ENCODE data around the gene RANBP9. TPM values are rescaled to one million over a fixed set of nuclear protein-coding genes. Genes with fewer than 3 reads are reported as not detected.

Gene RANBP9
- total RNA-seq, 1 donor from 2014 or later = 55.4 TPM

DNA sequence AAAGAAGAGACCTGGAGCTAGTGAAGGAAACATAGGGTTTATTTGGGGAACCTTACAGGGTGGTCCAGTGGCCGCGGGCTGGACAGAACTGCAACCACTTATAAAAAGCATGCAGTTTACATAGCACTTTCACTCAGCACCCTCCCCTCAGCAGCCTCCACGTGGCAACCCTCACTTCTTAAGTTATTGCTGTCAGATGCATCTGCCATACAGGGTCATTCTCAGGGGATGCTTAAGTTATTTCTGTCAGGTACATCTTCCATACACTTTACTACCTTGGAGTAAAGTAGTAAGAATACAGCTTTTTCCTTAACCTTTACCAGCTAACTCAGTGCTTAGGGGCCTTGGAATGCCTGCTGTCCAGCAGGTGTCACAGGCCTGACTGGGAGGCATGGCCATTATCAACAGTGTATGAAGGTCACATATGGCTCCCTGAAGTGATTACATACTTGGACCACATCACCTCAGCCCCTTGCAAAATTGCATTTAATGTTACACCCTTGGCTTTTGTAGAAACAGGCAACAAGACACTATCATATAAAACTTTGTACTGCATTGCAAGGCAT lies 98.5 kb downstream of the RANBP9 start:
- no peaks in the 10 kb centered on the region for H3K9me3 Mint-ChIP-seq (ENCODE audit: unreplicated experiment)
- H3K4me1 Mint-ChIP-seq (ENCODE audit: unreplicated experiment) = peaks cover 31% of the 10 kb centered on the region
- no peak overlapping the region for H3K4me3 Mint-ChIP-seq (ENCODE audit: unreplicated experiment)
- H3K36me3 Mint-ChIP-seq (ENCODE audit: unreplicated experiment) = peaks cover 12% of the 10 kb centered on the region
- TF ChIP-seq, protein P1, sequence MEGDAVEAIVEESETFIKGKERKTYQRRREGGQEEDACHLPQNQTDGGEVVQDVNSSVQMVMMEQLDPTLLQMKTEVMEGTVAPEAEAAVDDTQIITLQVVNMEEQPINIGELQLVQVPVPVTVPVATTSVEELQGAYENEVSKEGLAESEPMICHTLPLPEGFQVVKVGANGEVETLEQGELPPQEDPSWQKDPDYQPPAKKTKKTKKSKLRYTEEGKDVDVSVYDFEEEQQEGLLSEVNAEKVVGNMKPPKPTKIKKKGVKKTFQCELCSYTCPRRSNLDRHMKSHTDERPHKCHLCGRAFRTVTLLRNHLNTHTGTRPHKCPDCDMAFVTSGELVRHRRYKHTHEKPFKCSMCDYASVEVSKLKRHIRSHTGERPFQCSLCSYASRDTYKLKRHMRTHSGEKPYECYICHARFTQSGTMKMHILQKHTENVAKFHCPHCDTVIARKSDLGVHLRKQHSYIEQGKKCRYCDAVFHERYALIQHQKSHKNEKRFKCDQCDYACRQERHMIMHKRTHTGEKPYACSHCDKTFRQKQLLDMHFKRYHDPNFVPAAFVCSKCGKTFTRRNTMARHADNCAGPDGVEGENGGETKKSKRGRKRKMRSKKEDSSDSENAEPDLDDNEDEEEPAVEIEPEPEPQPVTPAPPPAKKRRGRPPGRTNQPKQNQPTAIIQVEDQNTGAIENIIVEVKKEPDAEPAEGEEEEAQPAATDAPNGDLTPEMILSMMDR (IDR thresholded peaks at IDR 0.05) = no peak
- no peaks in the 10 kb centered on the region for H3K27me3 Mint-ChIP-seq (ENCODE audit: unreplicated experiment)
- no peak overlapping the region for H3K27ac Mint-ChIP-seq (ENCODE audit: unreplicated experiment)
- no peak for DNase-seq (ENCODE audit: extremely low spot score, unreplicated experiment)

DNA sequence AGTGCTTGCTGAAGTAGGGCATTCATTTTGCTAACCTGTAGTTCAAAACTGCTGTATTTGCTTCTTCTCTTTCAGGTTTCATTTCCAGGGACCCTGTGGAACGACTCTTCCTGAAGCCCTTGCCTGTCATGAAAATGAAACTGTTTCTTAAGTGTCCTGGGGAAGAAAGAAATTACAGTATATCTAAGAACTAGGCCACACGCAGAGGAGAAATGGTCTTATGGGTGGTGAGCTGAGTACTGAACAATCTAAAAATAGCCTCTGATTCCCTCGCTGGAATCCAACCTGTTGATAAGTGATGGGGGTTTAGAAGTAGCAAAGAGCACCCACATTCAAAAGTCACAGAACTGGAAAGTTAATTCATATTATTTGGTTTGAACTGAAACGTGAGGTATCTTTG lies 99.9 kb downstream of the RANBP9 start:
- Mint-ChIP-seq H3K27ac (ENCODE audit: unreplicated experiment) (no peak overlapping the region), H3K9me3 (ENCODE audit: unreplicated experiment) (no peaks in the 10 kb centered on the region), H3K36me3 (ENCODE audit: unreplicated experiment) (peaks cover 8% of the 10 kb centered on the region), H3K4me3 (ENCODE audit: unreplicated experiment) (no peak overlapping the region), H3K27me3 (ENCODE audit: unreplicated experiment) (no peaks in the 10 kb centered on the region), H3K4me1 (ENCODE audit: unreplicated experiment) (peaks cover 23% of the 10 kb centered on the region)
- DNase-seq (ENCODE audit: extremely low spot score, unreplicated experiment) = no peak
- TF ChIP-seq, protein P1 (IDR thresholded peaks at IDR 0.05) = no peak

DNA sequence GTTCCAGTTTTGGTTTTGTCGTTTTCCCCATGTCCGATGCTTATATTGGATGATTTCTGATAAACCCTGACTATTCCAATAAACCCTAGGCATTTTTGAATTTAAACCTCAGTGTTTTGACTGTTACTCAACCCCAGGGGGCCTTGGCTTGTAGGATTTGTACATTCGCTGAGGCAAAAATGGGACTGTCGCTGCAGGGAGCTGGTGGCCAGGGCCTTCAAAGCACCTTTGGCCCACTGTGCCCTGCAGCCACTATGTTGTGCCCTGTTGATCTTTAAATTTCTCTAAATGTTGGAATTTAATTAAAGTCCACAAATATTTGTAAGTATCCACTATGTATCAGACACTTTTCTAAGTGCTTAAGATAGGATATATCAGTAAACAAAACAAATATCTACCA lies 106.0 kb downstream of the RANBP9 start:
- no peak for DNase-seq (ENCODE audit: extremely low spot score, unreplicated experiment)
- Mint-ChIP-seq H3K36me3 (ENCODE audit: unreplicated experiment) (peaks cover 39% of the 10 kb centered on the region), H3K9me3 (ENCODE audit: unreplicated experiment) (no peaks in the 10 kb centered on the region), H3K4me1 (ENCODE audit: unreplicated experiment) (no peaks in the 10 kb centered on the region), H3K4me3 (ENCODE audit: unreplicated experiment) (no peak overlapping the region), H3K27ac (ENCODE audit: unreplicated experiment) (no peak overlapping the region), H3K27me3 (ENCODE audit: unreplicated experiment) (no peaks in the 10 kb centered on the region)
- TF ChIP-seq, protein P1 (IDR thresholded peaks at IDR 0.05) = no peak

DNA sequence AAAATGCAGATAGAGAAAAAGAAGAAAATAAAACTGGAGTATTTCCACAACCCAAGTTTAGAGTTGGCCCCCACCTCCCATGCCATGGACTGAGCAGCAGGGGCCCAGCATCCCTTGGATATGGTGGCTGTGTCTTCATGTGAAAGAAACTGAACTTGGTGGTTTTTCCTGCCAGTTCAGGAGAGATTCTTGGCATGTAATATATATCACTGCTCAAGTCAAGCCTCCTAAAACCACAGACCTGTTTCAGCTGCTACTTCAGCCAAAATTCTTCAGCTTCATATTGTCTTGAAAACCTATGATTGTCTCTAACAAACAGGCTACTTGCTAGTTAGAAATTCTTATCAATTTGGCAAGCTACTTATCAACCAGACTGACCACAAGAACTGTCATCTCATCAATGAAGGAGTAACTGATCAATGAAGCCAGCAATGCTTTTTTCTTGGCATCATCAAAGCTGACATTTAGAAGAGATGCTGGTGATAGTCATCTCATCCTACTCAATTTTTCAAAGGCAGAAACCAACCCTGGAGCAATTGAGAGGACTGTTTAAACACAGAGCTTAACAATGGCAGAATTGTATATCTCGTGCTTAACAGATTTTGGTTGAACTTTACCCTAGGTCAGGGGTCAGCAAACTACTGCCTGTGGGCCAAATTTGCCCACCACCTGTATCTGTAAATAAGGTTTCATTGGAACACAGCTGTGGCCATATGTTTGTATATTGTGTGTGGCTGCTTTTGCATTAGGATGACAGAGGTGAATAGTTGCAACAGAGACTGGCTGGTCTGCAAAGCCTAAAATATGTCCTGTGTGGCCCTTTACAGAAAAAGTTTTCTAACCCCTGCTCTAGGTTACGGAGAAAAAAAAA lies 106.9 kb downstream of the RANBP9 start:
- no peak for DNase-seq (ENCODE audit: extremely low spot score, unreplicated experiment)
- no peak overlapping the region for H3K4me3 Mint-ChIP-seq (ENCODE audit: unreplicated experiment)
- no peaks in the 10 kb centered on the region for H3K4me1 Mint-ChIP-seq (ENCODE audit: unreplicated experiment)
- H3K9me3 Mint-ChIP-seq (ENCODE audit: unreplicated experiment) = no peaks in the 10 kb centered on the region
- peaks cover 41% of the 10 kb centered on the region for H3K36me3 Mint-ChIP-seq (ENCODE audit: unreplicated experiment)
- TF ChIP-seq, protein P1 (IDR thresholded peaks at IDR 0.05) = no peak
- no peaks in the 10 kb centered on the region for H3K27me3 Mint-ChIP-seq (ENCODE audit: unreplicated experiment)
- H3K27ac Mint-ChIP-seq (ENCODE audit: unreplicated experiment) = no peak overlapping the region

DNA sequence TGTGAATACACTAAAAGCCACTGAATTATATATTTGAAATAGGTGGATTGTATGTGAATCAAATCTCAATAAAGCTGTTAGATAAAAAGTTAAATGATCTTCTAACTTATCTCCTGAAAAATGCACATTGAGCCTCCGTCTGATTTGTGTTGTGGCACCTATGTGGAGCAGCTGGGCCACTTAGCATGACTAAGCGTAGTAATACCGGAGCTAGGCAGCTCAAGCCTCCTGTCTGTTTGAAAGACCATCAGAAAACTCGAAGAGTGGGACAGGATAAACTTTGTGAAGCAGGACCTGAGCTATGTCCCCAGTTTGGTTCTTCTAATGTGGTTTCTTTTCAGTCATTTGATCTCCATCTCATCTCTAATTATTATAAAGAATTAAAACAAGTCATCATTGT lies 107.5 kb downstream of the RANBP9 start:
- H3K4me3 Mint-ChIP-seq (ENCODE audit: unreplicated experiment) = no peak overlapping the region
- H3K36me3 Mint-ChIP-seq (ENCODE audit: unreplicated experiment) = peaks cover 47% of the 10 kb centered on the region
- TF ChIP-seq, protein P1 (IDR thresholded peaks at IDR 0.05) = no peak
- H3K27me3 Mint-ChIP-seq (ENCODE audit: unreplicated experiment) = no peaks in the 10 kb centered on the region
- no peaks in the 10 kb centered on the region for H3K9me3 Mint-ChIP-seq (ENCODE audit: unreplicated experiment)
- DNase-seq (ENCODE audit: extremely low spot score, unreplicated experiment) = no peak
- no peaks in the 10 kb centered on the region for H3K4me1 Mint-ChIP-seq (ENCODE audit: unreplicated experiment)
- H3K27ac Mint-ChIP-seq (ENCODE audit: unreplicated experiment) = no peak overlapping the region

Measured in osteocyte (in vitro differentiated cells).